Measurements from ENCODE around the gene SERP2.

SERP2 gene

GRCh38 chr13:44385847-44386246 lies 12.2 kb downstream of the SERP2 start:
- Histone ChIP-seq H2AFZ (ENCODE audit: low read depth, low read length) (no peak overlapping the region), H3K9ac (ENCODE audit: low read length) (no peak overlapping the region), H3K4me1 (ENCODE audit: low read length) (peaks cover 5% of the 10 kb centered on the region), H4K20me1 (ENCODE audit: insufficient read depth, low read length) (no peaks in the 10 kb centered on the region), H3K4me2 (ENCODE audit: low read length) (no peak overlapping the region), H3K27me3 (ENCODE audit: low read depth, low read length) (peaks cover 21% of the 10 kb centered on the region), H3K27ac (ENCODE audit: low read length) (no peak overlapping the region), H3K36me3 (replicated peaks; ENCODE audit: low read depth, low read length) (no peaks in the 10 kb centered on the region), H3K79me2 (ENCODE audit: low read length) (no peaks in the 10 kb centered on the region), H3K4me3 (ENCODE audit: low read length) (no peak overlapping the region), H3K9me3 (ENCODE audit: insufficient read depth, low read length) (no peaks in the 10 kb centered on the region)
- no peak for TF ChIP-seq EZH2phosphoT487 (IDR thresholded peaks at IDR 0.05; ENCODE audit: low read depth)
- no peak for TF ChIP-seq CTCF (IDR thresholded peaks at IDR 0.05; ENCODE audit: low read depth, low read length)

- no peak overlapping the region for H3K4me3 ChIP-seq (ENCODE audit: low read length)
- H3K9me3 ChIP-seq (ENCODE audit: insufficient read depth, low read length): no peaks in the 10 kb centered on the region
- no peak overlapping the region for H3K4me2 ChIP-seq (ENCODE audit: low read length)
- TF ChIP-seq CTCF (IDR thresholded peaks at IDR 0.05; ENCODE audit: low read depth, low read length) (no peak), EZH2phosphoT487 (IDR thresholded peaks at IDR 0.05; ENCODE audit: low read depth) (no peak)
- H4K20me1 ChIP-seq (ENCODE audit: insufficient read depth, low read length): no peaks in the 10 kb centered on the region
- no peaks in the 10 kb centered on the region for H3K36me3 ChIP-seq (replicated peaks; ENCODE audit: low read depth, low read length)
- peaks cover 5% of the 10 kb centered on the region for H3K4me1 ChIP-seq (ENCODE audit: low read length)
- no peaks in the 10 kb centered on the region for H3K79me2 ChIP-seq (ENCODE audit: low read length)
- no peak overlapping the region for H3K27ac ChIP-seq (ENCODE audit: low read length)
- H2AFZ ChIP-seq (ENCODE audit: low read depth, low read length): no peak overlapping the region
- H3K9ac ChIP-seq (ENCODE audit: low read length): no peak overlapping the region
- peaks cover 21% of the 10 kb centered on the region for H3K27me3 ChIP-seq (ENCODE audit: low read depth, low read length)
Measured at GRCh38 chr13:44386913-44387556, 13.4 kb downstream of the SERP2 start.

GRCh38 chr13:44388427-44389059 lies 14.9 kb downstream of the SERP2 start:
- no peak for TF ChIP-seq CTCF (IDR thresholded peaks at IDR 0.05; ENCODE audit: low read depth, low read length)
- no peak for TF ChIP-seq EZH2phosphoT487 (IDR thresholded peaks at IDR 0.05; ENCODE audit: low read depth)
- H3K27ac ChIP-seq (ENCODE audit: low read length): no peak overlapping the region
- no peak overlapping the region for H3K4me2 ChIP-seq (ENCODE audit: low read length)
- no peaks in the 10 kb centered on the region for H3K79me2 ChIP-seq (ENCODE audit: low read length)
- H3K27me3 ChIP-seq (ENCODE audit: low read depth, low read length): peaks cover 33% of the 10 kb centered on the region
- H3K4me1 ChIP-seq (ENCODE audit: low read length): peaks cover 5% of the 10 kb centered on the region
- no peak overlapping the region for H2AFZ ChIP-seq (ENCODE audit: low read depth, low read length)
- no peaks in the 10 kb centered on the region for H4K20me1 ChIP-seq (ENCODE audit: insufficient read depth, low read length)
- H3K9ac ChIP-seq (ENCODE audit: low read length): no peak overlapping the region
- H3K9me3 ChIP-seq (ENCODE audit: insufficient read depth, low read length): no peaks in the 10 kb centered on the region
- H3K36me3 ChIP-seq (replicated peaks; ENCODE audit: low read depth, low read length): no peaks in the 10 kb centered on the region
- no peak overlapping the region for H3K4me3 ChIP-seq (ENCODE audit: low read length)

GRCh38 chr13:44389060-44389666 lies 15.5 kb downstream of the SERP2 start:
- Histone ChIP-seq H2AFZ (ENCODE audit: low read depth, low read length) (no peak overlapping the region), H3K9ac (ENCODE audit: low read length) (no peak overlapping the region), H3K36me3 (replicated peaks; ENCODE audit: low read depth, low read length) (no peaks in the 10 kb centered on the region), H4K20me1 (ENCODE audit: insufficient read depth, low read length) (no peaks in the 10 kb centered on the region), H3K4me1 (ENCODE audit: low read length) (peaks cover 5% of the 10 kb centered on the region), H3K9me3 (ENCODE audit: insufficient read depth, low read length) (no peaks in the 10 kb centered on the region), H3K27ac (ENCODE audit: low read length) (no peak overlapping the region), H3K27me3 (ENCODE audit: low read depth, low read length) (peaks cover 31% of the 10 kb centered on the region), H3K4me2 (ENCODE audit: low read length) (no peak overlapping the region), H3K79me2 (ENCODE audit: low read length) (no peaks in the 10 kb centered on the region), H3K4me3 (ENCODE audit: low read length) (no peak overlapping the region)
- no peak for TF ChIP-seq EZH2phosphoT487 (IDR thresholded peaks at IDR 0.05; ENCODE audit: low read depth)
- no peak for TF ChIP-seq CTCF (IDR thresholded peaks at IDR 0.05; ENCODE audit: low read depth, low read length)
